HepG2 (cell line): ENCODE measurements around the gene APLF. TPM values are rescaled to one million over a fixed set of nuclear protein-coding genes. Genes with fewer than 3 reads are reported as not detected.

Experiments used
- ESRRA ChIP-seq: sonication (generic); formaldehyde crosslinking; IDR thresholded peaks from 2 replicates; pipeline ENCODE4 v1.5.1; 2020; ENCODE audit warnings: mild to moderate bottlenecking, low read depth, missing genetic modification reagents
- MED1 ChIP-seq: sonication (generic); formaldehyde crosslinking; IDR thresholded peaks from 2 replicates; pipeline ENCODE4 v1.4.0; 2020; ENCODE audit warnings: missing genetic modification reagents
- NR2F6 ChIP-seq, 2 experiments: IDR thresholded peaks; 2 replicates each; pipeline ENCODE4 v1.6.1; 2016; ENCODE audit warnings: antibody characterized with exemption in 1 of 2, mild to moderate bottlenecking in 1 of 2
- PHB2 ChIP-seq: fragments of 450-650 bp; IDR thresholded peaks from 2 replicates; pipeline ENCODE4 v1.6.1; 2018; ENCODE audit not compliant: partially characterized antibody
- PHF20 ChIP-seq: sonication (generic); formaldehyde crosslinking; IDR thresholded peaks from 2 replicates; pipeline ENCODE4 v1.5.0; 2020; ENCODE audit warnings: mild to moderate bottlenecking, missing genetic modification reagents
- PLRG1 ChIP-seq: fragments of 450-650 bp; conservative IDR thresholded peaks from 2 replicates; pipeline ENCODE4 v1.6.1; 2016
- RBM22 ChIP-seq: fragments of 200-400 bp; formaldehyde crosslinking; optimal IDR thresholded peaks from 2 replicates; pipeline ENCODE3; 2017; ENCODE audit warnings: mild to moderate bottlenecking, low read length, moderate library complexity
- RXRB ChIP-seq: IDR thresholded peaks from 2 replicates; pipeline ENCODE4 v1.6.1; 2016; ENCODE audit warnings: borderline replicate concordance, missing genetic modification reagents, missing compliant biosample characterization
- SAP130 ChIP-seq: IDR thresholded peaks from 2 replicates; pipeline ENCODE4 v1.6.1; 2016; ENCODE audit warnings: low read depth
- SP140L ChIP-seq: sonication (generic); formaldehyde crosslinking; IDR thresholded peaks from 2 replicates; pipeline ENCODE4 v1.4.0; 2020; ENCODE audit warnings: missing genetic modification reagents, borderline replicate concordance
- TMF1 ChIP-seq: sonication (generic); formaldehyde crosslinking; IDR thresholded peaks from 2 replicates; pipeline ENCODE4 v1.8.1; 2022; ENCODE audit warnings: low read depth, missing genetic modification reagents
- TOPORS ChIP-seq: sonication (generic); formaldehyde crosslinking; IDR thresholded peaks from 2 replicates; pipeline ENCODE4 v1.8.0; 2023; ENCODE audit warnings: mild to moderate bottlenecking, missing genetic modification reagents
- ZGPAT ChIP-seq: IDR thresholded peaks from 2 replicates; pipeline ENCODE4 v1.6.1; 2016; ENCODE audit warnings: mild to moderate bottlenecking
- ZIK1 ChIP-seq: sonication (generic); formaldehyde crosslinking; IDR thresholded peaks from 2 replicates; pipeline ENCODE4 v1.5.0; 2020; ENCODE audit warnings: mild to moderate bottlenecking, low read depth, missing genetic modification reagents, borderline replicate concordance
- ZNF281 ChIP-seq: sonication (generic); formaldehyde crosslinking; IDR thresholded peaks from 2 replicates; pipeline ENCODE4 v1.4.0; 2020; ENCODE audit warnings: missing genetic modification reagents, borderline replicate concordance
- ZNF317 ChIP-seq: sonication (generic); formaldehyde crosslinking; IDR thresholded peaks from 2 replicates; pipeline ENCODE4 v1.5.0; 2020; ENCODE audit warnings: mild to moderate bottlenecking, missing genetic modification reagents
- ZNF446 ChIP-seq: sonication (generic); formaldehyde crosslinking; IDR thresholded peaks from 2 replicates; pipeline ENCODE4 v1.5.0; 2020; ENCODE audit warnings: mild to moderate bottlenecking, missing genetic modification reagents
- ZSCAN29 ChIP-seq: sonication (generic); formaldehyde crosslinking; conservative IDR thresholded peaks from 2 replicates; pipeline ENCODE4 v1.4.0; 2020; ENCODE audit warnings: mild to moderate bottlenecking, missing genetic modification reagents
- ZSCAN9 ChIP-seq: IDR thresholded peaks from 2 replicates; pipeline ENCODE4 v1.6.1; 2016; ENCODE audit warnings: borderline replicate concordance
- polyA plus RNA-seq, 8 experiments: library from polyadenylated mRNA; depleted of rRNA in 3 of 8; stranded (reverse) in 7 of 8; unstranded in 1 of 8; fragments of >200 nt; fragmentation: Illumina TruSeq in 4 of 8; extraction: Trizol in 4 of 8; gene quantifications; 2 replicates each; pipeline versions ENCODE4 v1.2.1 to v1.2.3, GENCODE V29; 2011 to 2016; ENCODE audit warnings: low read depth in 4 of 8, missing spikeins in 1 of 8, mixed read lengths in 1 of 8; ENCODE audit not compliant: insufficient read depth in 1 of 8
- total RNA-seq, 5 experiments: library from RNA; depleted of rRNA; stranded (reverse); fragments of >200 nt; fragmentation: Illumina TruSeq; extraction: Trizol; gene quantifications; 2 replicates each; pipeline ENCODE4 v1.2.3, GENCODE V29; 2016; ENCODE audit warnings: low read depth in 1 of 5
- TF ChIP-seq, protein P1 (sequence below): sonication (generic); formaldehyde crosslinking; conservative IDR thresholded peaks from 2 replicates; pipeline ENCODE4 v1.4.0; 2020; ENCODE audit warnings: missing genetic modification reagents
- TF ChIP-seq, protein P2 (sequence below): IDR thresholded peaks from 2 replicates; pipeline ENCODE4 v1.6.1; 2016; ENCODE audit warnings: low read depth, control low read depth
- TF ChIP-seq, protein P3 (sequence below): sonication (generic); formaldehyde crosslinking; conservative IDR thresholded peaks from 2 replicates; pipeline ENCODE4 v1.4.0; 2020; ENCODE audit warnings: missing genetic modification reagents

The APLF gene
- total and polyA plus RNA-seq, 2 of the 13 experiments (the other 11 are each of a cell fraction or from before 2014, with no cell fraction given), result 0.45 to 2.2 TPM

GRCh38 chr2:68467077-68467960, at the start of gene APLF, which contains the start of gene FBXO48 (continued):
- TF ChIP-seq ESRRA, result no peak; the same call in 1 of the 2 replicates
- TF ChIP-seq TOPORS (CRISPR knock-in tag), result peak; percentile 42; the same call in 1 of the 2 replicates
- TF ChIP-seq, protein P1, sequence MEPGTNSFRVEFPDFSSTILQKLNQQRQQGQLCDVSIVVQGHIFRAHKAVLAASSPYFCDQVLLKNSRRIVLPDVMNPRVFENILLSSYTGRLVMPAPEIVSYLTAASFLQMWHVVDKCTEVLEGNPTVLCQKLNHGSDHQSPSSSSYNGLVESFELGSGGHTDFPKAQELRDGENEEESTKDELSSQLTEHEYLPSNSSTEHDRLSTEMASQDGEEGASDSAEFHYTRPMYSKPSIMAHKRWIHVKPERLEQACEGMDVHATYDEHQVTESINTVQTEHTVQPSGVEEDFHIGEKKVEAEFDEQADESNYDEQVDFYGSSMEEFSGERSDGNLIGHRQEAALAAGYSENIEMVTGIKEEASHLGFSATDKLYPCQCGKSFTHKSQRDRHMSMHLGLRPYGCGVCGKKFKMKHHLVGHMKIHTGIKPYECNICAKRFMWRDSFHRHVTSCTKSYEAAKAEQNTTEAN (CRISPR knock-in tag), result peak; percentile 65; the same call in 1 of the 2 replicates
- TF ChIP-seq SAP130 (CRISPR knock-in tag), result peak; percentile 89
- TF ChIP-seq, protein P2, sequence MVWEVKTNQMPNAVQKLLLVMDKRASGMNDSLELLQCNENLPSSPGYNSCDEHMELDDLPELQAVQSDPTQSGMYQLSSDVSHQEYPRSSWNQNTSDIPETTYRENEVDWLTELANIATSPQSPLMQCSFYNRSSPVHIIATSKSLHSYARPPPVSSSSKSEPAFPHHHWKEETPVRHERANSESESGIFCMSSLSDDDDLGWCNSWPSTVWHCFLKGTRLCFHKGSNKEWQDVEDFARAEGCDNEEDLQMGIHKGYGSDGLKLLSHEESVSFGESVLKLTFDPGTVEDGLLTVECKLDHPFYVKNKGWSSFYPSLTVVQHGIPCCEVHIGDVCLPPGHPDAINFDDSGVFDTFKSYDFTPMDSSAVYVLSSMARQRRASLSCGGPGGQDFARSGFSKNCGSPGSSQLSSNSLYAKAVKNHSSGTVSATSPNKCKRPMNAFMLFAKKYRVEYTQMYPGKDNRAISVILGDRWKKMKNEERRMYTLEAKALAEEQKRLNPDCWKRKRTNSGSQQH, result peak; percentile 61; the same call in 1 of the 2 replicates
- TF ChIP-seq RXRB (CRISPR knock-in tag), result peak; percentile 43; the same call in 1 of the 2 replicates
- TF ChIP-seq ZGPAT, result peak; percentile 91
- TF ChIP-seq ZIK1 (CRISPR knock-in tag), result no peak
- no peak; the same call in 1 of the 2 replicates for TF ChIP-seq ZNF446 (CRISPR knock-in tag)
- peak; percentile 66 for TF ChIP-seq MED1 (CRISPR knock-in tag)
- peak; percentile 45; the same call in 1 of the 2 replicates for TF ChIP-seq PHF20 (CRISPR knock-in tag)
- no peak for TF ChIP-seq PLRG1
- TF ChIP-seq, protein P3, sequence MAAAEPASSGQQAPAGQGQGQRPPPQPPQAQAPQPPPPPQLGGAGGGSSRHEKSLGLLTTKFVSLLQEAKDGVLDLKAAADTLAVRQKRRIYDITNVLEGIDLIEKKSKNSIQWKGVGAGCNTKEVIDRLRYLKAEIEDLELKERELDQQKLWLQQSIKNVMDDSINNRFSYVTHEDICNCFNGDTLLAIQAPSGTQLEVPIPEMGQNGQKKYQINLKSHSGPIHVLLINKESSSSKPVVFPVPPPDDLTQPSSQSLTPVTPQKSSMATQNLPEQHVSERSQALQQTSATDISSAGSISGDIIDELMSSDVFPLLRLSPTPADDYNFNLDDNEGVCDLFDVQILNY (CRISPR knock-in tag), result peak; percentile 92; the same call in 1 of the 2 replicates
- TF ChIP-seq ZNF317 (CRISPR knock-in tag), result peak; percentile 82
- no peak for TF ChIP-seq NR2F6 (IDR thresholded peaks at IDR 0.05)
- TF ChIP-seq NR2F6 (CRISPR knock-in tag; IDR thresholded peaks at IDR 0.05), result 0 out of 2 replicates have a peak, but pooled peaks have one; percentile 26
- no peak for TF ChIP-seq PHB2
- no peak for TF ChIP-seq SP140L (CRISPR knock-in tag)
- no peak for TF ChIP-seq TMF1 (CRISPR knock-in tag)
- TF ChIP-seq ZSCAN9 (CRISPR knock-in tag), result peak; percentile 66; the same call in 1 of the 2 replicates
- no peak for TF ChIP-seq ZNF281 (CRISPR knock-in tag)
- peak; percentile 98 for TF ChIP-seq ZSCAN29 (CRISPR knock-in tag)
- TF ChIP-seq RBM22, result no peak
